Gastrocnemius medialis (tissue), 4 donors: ENCODE data around the gene MARCHF6.

Source experiments
- CTCF ChIP-seq, 5 experiments: fragments of 450-650 bp in 3 of 5; fragments of 200-600 bp in 2 of 5; sonication (generic) in 2 of 5; IDR thresholded peaks in 4 of 5; conservative IDR thresholded peaks in 1 of 5; 1 replicate in 4 of 5; 2 replicates in 1 of 5; pipeline ENCODE4 v1.5.1; 2016 to 2019; ENCODE audit warnings: antibody characterized with exemption in 5 of 5, mild to moderate bottlenecking in 3 of 5, moderate library complexity in 3 of 5
- POLR2A ChIP-seq, 2 donors: fragments of 450-650 bp; IDR thresholded peaks; one replicate each; pipeline ENCODE4 v1.6.1; 2017; ENCODE audit warnings: antibody characterized with exemption in 2 of 2, mild to moderate bottlenecking in 2 of 2, moderate library complexity in 2 of 2

DNA sequence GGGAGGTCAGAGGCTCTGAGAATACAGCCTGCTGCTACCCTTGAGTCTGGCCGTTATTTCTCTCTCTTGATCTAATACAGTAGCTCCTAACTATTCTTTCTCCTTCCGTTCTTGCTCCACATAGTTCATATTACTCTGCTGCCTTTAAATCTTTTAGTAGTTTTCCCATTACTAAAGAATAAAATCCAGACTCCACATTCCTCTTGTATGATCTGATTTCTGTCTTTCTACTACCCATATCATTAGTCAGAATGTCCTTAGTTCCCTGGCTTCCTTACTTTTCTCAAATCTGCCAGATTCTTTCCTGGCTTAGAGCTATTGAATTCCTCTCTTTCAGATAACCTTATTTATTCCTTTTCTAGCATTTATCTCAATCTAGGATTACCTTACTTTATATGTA lies 40.0 kb downstream of the MARCHF6 start:
- TF ChIP-seq POLR2A (IDR thresholded peaks at IDR 0.05) (no peak), CTCF (IDR thresholded peaks at IDR 0.05 in 4 of 5, conservative IDR thresholded peaks at IDR 0.05 in 1 of 5) (no peak)
